ENCODE data around the gene SLC17A3.

The SLC17A3 gene

GRCh38 chr6:25889877-25890853, 16.1 kb upstream of the SLC17A3 start:
- DNase-seq (ENCODE audit: low read depth in 3 of 3): no peak

- DNase-seq (ENCODE audit: low read depth in 3 of 3): no peak
These were observed 14.6 kb upstream of the SLC17A3 start for GRCh38 chr6:25888626-25889025.

- no peak for DNase-seq (ENCODE audit: low read depth in 3 of 3)
These were observed 12.0 kb upstream of the SLC17A3 start for GRCh38 chr6:25886066-25886465.

GRCh38 chr6:25883991-25884390, 9.9 kb upstream of the SLC17A3 start:
- DNase-seq (ENCODE audit: low read depth in 3 of 3): no peak

GRCh38 chr6:25883536-25883935, 9.5 kb upstream of the SLC17A3 start:
- no peak for DNase-seq (ENCODE audit: low read depth in 3 of 3)

- DNase-seq (ENCODE audit: low read depth in 3 of 3): peak in 1 of 3 experiments; percentile 8
These were observed 8.0 kb upstream of the SLC17A3 start for GRCh38 chr6:25882051-25882496.

- DNase-seq (ENCODE audit: low read depth in 3 of 3): no peak
These were observed 6.6 kb upstream of the SLC17A3 start for GRCh38 chr6:25880601-25881000.

- DNase-seq (ENCODE audit: low read depth in 3 of 3): no peak
These were observed 4.8 kb upstream of the SLC17A3 start for GRCh38 chr6:25878721-25879322.

- no peak for DNase-seq (ENCODE audit: low read depth in 3 of 3)
These were observed 2.0 kb upstream of the SLC17A3 start for GRCh38 chr6:25875926-25876602.

- DNase-seq (ENCODE audit: low read depth in 3 of 3): no peak
These were observed 1.5 kb upstream of the SLC17A3 start for GRCh38 chr6:25875563-25875905.

GRCh38 chr6:25874822-25875562, 949 bp upstream of the SLC17A3 start:
- no peak for DNase-seq (ENCODE audit: low read depth in 3 of 3)

- no peak for DNase-seq (ENCODE audit: low read depth in 3 of 3)
These were observed 1.2 kb downstream of the SLC17A3 start for GRCh38 chr6:25872814-25873213.

GRCh38 chr6:25869840-25870239, 4.2 kb downstream of the SLC17A3 start:
- DNase-seq (ENCODE audit: low read depth in 3 of 3): no peak

GRCh38 chr6:25868436-25869183, 5.4 kb downstream of the SLC17A3 start:
- no peak for DNase-seq (ENCODE audit: low read depth in 3 of 3)

GRCh38 chr6:25866011-25866410, 8.0 kb downstream of the SLC17A3 start:
- DNase-seq (ENCODE audit: low read depth in 3 of 3): no peak

GRCh38 chr6:25863360-25863759, 10.7 kb downstream of the SLC17A3 start:
- DNase-seq (ENCODE audit: low read depth in 3 of 3): no peak

- DNase-seq (ENCODE audit: low read depth in 3 of 3): no peak
These were observed 11.8 kb downstream of the SLC17A3 start for GRCh38 chr6:25862199-25862598.

GRCh38 chr6:25852756-25853155, 21.3 kb downstream of the SLC17A3 start:
- no peak for DNase-seq (ENCODE audit: low read depth in 3 of 3)

- DNase-seq (ENCODE audit: low read depth in 3 of 3): no peak
These were observed 22.1 kb downstream of the SLC17A3 start for GRCh38 chr6:25851961-25852360.

GRCh38 chr6:25844518-25844917, 29.5 kb downstream of the SLC17A3 start:
- DNase-seq (ENCODE audit: low read depth in 3 of 3): no peak

- no peak for DNase-seq (ENCODE audit: low read depth in 3 of 3)
These were observed 31.5 kb downstream of the SLC17A3 start for GRCh38 chr6:25842526-25842925.
